Activated CD4-positive, alpha-beta T cell treated with anti-CD3 and anti-CD28 coated beads for 4 hours (primary cell): ENCODE measurements around the gene NTN4.
"Not testable (repeated sequence)": the region's sequence is repeated elsewhere in the genome, so short reads cannot be mapped to it uniquely, and the experiment has no call there.

Experiments used
- DNase-seq, 2 donors: peaks; one replicate each; pipeline ENCODE4 v3.0.0-alpha.2; 2020

Gene NTN4

DNA sequence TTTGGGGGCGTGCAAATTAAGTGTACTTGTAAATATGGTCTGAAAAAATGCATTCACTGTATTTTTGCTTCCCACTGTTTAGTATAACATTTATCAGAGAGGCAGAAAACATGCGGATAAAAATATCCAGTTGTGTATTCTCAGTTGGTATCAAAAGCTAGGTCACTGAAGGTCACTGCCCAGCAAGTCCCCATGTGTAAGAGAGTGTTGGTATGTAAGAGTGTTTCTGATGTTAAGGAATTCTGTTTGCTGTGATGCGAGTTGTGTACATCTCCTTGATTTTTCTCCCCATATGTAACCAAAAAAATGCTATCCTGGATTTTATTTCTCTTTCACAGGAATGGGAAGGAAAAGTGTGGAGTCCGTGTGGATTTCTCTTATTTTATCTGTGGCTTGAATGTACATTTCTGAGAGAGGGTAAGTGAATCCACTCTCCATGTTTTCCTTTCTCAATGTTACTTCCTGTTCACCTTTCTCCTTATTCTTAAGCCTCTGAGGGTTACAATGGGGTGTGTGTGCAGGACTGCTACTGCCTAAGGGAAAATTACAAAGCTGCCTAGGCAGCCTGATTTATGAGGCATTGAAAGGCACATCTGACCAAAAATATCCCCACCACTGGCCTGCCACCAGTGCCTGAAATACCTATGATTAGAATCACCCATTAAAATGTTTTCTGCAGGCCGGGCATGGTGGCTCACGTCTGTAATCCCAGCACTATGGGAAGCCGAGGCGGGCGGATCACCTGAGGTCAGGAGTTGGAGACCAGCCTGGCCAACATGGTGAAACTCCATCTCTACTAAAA lies 141.4 kb downstream of the NTN4 start:
- no peak for DNase-seq

GRCh38 chr12:95646781-95647190 lies 143.8 kb downstream of the NTN4 start:
- DNase-seq, result no peak

GRCh38 chr12:95643256-95643655 lies 147.3 kb downstream of the NTN4 start:
- DNase-seq, result no peak

DNA sequence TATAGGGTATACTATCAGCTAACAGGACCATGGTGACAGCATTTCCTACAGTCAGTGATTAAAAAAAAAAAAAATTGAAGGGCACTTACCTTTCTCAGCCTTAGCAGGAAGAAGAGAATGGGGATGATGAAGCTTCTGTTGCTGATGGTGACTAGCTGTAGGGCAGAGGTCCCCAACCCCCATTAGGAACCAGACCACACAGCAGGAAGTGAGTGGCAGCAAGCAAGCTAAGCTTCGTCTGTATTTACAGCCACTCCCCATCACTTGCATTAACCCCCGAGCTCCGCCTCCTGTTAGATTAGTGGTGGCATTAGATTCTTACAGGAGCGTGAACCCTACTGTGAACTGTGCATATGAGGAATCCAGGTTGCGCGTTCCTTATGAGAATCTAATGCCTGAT lies 148.0 kb downstream of the NTN4 start:
- DNase-seq, result no peak

GRCh38 chr12:95641299-95641952 lies 149.1 kb downstream of the NTN4 start:
- no peak for DNase-seq

- no peak for DNase-seq
Observed at GRCh38 chr12:95640516-95640915, 150.0 kb downstream of the NTN4 start.

- DNase-seq, result no peak
Observed at GRCh38 chr12:95637471-95638155, 153.0 kb downstream of the NTN4 start.

DNA sequence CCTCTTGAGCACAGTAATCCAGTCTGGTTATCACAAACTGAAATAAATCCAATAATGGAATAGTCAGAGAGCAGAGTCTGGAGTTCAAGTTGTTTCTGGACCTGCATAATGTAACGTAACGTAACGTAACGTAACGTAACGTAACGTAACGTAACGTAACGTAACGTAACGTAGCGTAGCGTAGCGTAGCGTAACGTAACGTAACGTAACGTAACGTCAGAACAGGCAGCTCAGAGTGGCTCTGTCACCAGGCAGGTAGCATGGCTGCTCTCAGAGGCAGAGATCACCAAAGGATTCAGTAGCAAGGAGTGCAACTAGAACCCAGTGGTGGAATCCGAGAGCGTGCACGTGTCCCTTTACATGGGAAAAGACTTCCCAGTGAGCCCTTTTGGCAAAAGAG lies 153.6 kb downstream of the NTN4 start:
- DNase-seq, result no peak

DNA sequence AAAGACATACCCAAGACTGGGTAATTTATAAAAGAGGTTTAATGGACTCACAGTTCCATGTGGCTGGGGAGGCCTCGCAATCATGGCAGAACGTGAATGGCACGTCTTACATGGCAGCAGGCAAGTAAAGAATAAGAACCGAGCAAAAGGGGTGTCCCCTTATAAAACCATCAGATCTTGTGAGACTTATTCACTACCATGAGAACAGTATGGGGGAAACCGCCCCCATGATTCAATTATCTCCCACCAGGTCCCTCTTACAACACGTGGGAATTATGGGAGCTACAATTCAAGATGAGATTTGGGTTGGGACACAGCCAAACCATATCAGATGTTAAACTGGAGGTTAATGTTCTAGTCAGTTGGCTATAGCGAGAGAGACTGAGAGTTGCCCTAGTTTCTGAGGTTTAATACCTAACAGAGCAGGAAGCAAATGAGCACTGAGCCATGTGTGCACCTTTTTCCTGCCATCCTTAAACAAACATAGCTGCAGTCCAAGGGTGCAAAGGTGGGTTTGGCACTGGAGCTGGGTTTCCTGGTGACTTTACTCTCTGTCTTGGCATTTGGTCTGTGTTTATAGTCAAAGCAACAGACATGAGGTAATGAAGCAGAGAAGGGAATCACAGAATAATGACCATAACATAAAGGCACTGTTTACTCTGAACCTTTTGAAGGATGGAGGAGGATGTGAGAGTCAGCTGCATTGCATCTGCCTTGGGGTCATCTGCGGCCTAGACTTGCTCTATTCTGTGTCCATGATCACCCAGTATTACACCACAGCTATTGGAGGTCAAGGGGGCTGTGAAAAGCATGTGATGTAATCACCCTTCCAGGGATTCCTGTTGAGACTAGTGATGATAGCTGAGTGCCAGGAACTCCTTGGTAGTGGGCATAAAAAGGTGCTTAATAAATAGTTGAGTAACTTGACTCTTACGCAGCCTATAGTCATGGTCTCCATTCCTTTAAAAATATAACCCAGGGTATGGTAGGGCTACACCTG lies 155.6 kb downstream of the NTN4 start:
- DNase-seq, result no peak

- DNase-seq, result no peak
Observed at GRCh38 chr12:95633732-95634465, 156.7 kb downstream of the NTN4 start.

DNA sequence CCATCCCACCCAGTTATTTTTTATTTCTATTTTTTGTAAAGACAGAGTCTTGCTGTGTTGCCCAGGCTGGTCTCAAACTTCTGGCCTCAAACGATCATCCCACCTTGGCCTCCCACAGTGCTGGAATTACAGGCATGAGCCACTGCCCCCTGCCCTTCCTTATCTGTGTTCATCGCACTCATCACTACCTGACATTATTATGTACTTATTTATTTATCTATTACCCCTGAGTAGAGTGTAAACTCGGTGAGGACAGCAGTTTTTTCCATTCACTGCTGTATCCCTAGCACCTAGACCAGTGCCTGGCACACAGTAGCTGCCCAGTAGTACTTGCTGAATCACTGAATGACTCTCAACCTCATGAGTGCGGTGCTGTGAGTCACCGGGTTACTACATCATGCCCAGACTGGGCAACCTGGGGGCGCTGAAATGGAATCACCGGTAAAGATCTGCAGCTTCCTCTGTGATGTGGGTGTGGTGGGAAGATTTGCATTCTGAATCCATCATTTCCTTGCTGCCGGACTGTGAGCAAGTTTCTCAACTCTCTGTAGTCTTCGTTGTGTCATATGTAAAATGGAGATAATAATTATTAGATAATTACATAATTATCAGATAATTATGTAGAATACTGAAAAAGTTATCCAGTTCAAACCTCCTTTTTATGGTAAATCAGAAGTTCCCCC lies 157.4 kb downstream of the NTN4 start:
- DNase-seq, result no peak

DNA sequence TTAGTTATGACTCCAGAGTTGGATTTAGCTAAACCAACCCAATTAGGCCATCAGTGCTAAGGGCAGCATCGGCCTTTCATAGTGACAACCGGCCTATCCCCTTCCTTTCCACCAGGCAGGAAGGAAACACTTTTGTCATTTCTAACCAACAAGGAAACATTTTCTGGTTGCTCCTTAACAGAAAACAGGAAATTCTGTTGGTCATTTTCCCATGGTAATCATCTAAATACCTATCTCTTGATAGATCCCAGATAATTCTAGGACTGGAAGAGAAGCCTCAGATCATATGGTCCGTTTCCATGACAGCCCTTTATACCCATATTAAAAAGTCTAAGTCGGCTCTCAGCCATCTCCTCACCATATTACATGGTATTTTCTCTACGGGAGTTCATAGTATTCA lies 160.1 kb downstream of the NTN4 start:
- DNase-seq, result no peak

DNA sequence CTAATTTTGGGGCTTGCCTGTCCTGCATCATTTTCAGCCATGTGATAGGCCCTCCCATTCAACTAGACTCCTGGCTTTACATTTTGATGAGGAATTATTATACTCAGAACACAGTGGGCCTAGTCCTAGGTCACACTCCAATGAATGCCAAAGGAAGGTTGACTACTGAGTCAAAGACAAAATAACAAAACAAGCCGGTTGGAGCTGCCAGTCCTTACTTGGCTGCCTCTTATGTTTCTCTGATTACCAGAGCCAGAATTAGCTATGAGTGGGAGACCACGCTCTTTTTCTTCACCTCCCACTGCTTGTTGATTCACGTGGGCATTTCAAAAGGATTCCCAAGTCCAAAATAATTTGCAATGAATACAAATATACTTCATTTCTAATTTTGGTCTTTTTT lies 161.2 kb downstream of the NTN4 start:
- DNase-seq, result no peak

GRCh38 chr12:95626854-95627253 lies 163.7 kb downstream of the NTN4 start:
- DNase-seq, result no peak

DNA sequence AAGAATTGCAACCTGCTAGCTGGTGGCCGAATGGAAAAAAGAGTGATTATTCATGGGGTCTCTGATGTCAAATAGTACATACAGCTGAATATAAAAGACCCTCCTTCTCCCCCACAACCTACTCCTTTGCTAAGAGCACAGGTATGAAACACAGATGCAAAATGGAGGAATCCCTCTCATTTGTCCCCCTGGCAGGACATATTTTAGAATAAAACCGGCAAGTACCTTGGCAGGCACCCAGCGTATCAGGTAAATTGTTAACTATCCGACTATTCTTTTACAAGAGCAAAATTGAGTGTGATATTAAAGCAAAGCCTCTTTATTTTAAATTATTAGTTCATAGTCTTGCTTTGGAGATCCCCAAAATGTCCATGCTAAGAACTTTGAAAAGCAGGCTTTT lies 165.6 kb downstream of the NTN4 start:
- DNase-seq, result no peak

GRCh38 chr12:95624589-95624988 lies 166.0 kb downstream of the NTN4 start:
- no peak for DNase-seq

GRCh38 chr12:95623554-95624170 lies 166.9 kb downstream of the NTN4 start:
- DNase-seq, result peak; percentile 12 to 23

DNA sequence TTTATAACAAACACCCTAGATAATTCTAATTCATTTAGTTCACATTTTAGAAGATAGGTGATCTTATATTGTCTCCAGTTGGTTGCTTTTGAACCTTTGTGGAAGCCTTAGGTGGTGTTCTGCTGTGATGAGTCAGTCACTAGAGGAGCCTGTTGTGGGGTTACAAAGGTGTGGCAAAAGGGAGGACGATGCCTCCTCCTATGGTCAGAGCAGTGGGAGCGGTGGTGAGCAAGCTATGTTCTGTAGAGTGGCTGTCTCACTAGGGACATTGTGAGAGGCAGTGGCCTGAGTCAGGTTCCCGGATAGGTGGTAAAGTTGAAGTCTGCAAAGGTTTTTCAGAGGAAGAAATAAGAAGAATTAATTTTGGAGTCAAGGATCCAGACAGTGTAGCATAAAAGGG lies 167.7 kb downstream of the NTN4 start:
- no peak for DNase-seq

DNA sequence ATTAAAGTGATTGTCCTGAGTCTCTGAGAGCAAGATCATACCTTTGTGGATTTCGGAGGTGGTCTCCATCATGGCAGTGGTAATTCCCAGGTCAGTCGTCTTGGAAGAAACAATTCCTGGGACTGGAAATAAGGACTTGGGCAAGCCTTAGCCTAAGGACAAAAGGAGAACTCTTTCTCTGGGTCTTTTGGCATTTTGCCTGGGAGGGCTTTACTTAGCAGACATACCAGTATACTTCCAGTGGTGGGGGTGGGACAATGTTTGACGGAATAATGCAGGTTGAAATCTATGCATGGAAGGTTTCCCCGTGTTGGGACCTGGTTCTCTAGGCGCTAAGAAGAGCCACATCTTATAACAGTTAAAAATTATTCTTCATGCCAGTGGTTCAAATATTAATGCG lies 168.8 kb downstream of the NTN4 start:
- no peak for DNase-seq

DNA sequence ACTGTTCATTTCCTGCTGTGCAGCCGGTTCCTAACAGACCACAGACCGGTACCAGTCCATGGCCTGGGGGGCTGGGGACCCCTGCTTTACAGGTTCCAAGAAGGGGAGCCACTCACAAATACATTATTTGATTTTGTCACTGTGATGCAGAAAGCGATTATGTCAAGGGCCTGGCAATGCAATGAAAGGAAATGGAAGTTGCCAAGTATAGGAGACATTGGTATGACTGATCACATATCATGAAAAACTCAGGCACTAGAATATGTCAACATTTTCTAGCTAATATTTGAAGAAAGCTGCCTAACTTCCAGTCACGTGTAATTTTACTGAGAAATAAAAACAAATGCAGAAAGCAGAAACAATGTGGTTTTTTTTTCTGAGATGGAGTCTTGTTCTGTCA lies 170.4 kb downstream of the NTN4 start:
- DNase-seq, result no peak

DNA sequence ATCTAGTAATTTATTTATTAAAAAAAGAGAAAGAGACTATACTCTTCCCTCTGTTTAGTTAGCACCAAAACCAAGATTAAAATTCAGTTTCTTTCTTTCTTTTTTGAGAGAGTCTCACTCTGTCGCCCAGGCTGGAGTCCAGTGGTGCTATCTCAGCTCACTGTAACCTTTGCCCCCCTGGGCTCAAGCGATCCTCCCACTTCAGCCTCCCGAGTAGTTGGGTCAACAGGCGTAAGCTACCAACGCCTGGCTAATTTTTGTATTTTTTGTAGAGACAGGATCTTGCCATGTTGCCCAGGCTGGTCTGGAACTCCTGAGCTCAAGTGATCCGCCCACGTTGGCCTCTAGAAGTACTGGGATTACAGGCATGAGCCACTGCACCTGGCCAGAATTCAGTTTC lies 174.1 kb downstream of the NTN4 start:
- DNase-seq, result not testable (repeated sequence)
